NOMO-1 treated with dmso at 0.1 percent for 144 hours (cell line): Measurements from ENCODE around the gene POU2F1.

Experiments
- DNase-seq: peaks from one replicate; lab custom pipeline; 2025; ENCODE audit not compliant: unreplicated experiment; lab: John Stamatoyannopoulos, UW

POU2F1 gene

GRCh38 chr1:167270349-167271092 lies 49.8 kb downstream of the POU2F1 start:
- DNase-seq = no peak

GRCh38 chr1:167272369-167272957 lies 51.8 kb downstream of the POU2F1 start:
- DNase-seq = no peak

GRCh38 chr1:167273027-167273800 lies 52.5 kb downstream of the POU2F1 start:
- DNase-seq = no peak

DNA sequence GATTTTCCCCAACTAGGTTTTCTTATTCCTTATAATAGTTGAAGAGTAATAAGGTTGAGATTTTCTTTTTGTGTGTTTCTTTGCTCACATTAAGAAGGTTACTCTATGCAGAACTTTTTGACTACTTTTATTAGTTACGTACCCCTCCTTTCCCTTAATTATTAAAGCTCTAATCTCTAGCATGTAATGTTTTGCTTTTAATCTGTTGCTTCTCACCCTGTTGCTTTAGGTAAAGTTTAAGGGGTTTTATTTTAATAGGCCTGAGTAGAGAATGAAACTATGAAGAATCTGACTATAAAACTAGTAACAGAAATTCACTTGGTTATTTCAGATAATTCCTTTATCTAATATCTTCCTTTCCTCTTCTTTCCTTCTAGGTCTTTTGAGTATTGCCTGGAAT lies 53.4 kb downstream of the POU2F1 start:
- no peak for DNase-seq

- DNase-seq = no peak
Measured at GRCh38 chr1:167276969-167277368, 56.3 kb downstream of the POU2F1 start.

DNA sequence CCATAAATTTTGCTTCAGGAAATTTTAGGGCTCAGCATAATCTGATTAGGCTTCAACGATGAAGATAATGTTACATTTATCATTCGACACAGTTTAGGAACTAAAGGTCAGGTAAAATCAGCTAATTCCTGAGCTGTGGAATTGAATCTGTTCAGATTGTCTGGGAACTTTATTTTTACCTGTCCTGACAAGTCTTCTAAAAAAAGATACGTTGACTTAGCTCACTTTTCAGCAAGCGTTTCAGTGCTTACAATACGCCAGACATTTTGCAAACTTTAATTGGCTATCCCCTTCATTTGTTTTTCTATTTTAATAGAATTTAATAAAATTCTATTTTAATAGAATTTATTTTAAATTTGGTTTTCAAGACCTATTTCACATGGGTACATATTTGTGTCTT lies 57.8 kb downstream of the POU2F1 start:
- no peak for DNase-seq

DNA sequence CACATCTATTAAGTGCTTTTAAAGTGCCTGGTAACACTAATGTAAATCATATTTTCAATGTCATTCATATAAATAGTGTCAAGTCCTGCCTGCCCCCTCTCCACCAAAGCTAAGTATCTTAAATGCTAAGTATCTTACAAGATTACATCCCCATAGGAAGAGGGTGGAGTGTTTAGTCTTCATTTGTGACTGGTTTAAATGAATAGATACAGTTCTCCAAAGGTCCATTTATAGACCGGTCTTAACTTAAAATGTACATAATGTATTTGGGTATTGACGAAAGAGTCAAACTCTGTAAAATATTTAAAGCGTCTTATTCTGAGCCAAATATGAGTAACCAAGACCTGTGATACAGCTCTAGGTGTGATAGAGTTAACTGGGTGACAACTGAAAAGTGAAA lies 60.2 kb downstream of the POU2F1 start:
- no peak for DNase-seq

DNA sequence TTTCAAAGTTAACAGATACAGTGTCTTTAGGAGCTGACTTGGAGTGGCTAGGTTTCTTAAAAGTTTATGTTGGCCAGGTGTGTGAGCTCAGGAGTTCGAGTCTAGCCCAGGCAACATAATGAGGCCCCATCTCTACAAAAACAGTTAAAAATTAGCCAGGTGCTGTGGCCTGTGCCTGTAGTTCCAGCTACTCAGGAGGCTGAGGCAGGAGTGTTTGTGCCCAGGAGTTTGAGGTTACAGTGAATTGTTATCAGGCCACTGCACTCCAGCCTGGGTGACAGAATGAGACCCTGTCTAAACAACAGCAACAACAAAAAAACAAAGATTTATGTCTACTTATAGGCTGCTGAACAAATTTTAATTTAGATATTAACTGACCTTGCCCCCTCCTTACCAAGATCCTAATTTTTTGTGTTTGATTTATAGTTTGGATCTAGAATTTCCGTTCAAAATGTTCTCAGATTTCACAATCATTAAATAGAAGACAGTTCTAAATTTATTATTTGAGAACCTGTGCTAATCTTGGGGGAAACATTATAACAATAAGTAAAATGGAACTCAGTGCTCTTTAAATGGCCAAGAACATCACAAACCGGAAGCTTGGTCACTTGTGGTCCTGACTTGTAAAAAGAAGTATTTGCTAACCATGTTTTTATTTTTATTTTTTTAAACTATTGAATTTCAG lies 67.8 kb downstream of the POU2F1 start:
- no peak for DNase-seq

GRCh38 chr1:167289075-167289442 lies 68.4 kb downstream of the POU2F1 start:
- no peak for DNase-seq

DNA sequence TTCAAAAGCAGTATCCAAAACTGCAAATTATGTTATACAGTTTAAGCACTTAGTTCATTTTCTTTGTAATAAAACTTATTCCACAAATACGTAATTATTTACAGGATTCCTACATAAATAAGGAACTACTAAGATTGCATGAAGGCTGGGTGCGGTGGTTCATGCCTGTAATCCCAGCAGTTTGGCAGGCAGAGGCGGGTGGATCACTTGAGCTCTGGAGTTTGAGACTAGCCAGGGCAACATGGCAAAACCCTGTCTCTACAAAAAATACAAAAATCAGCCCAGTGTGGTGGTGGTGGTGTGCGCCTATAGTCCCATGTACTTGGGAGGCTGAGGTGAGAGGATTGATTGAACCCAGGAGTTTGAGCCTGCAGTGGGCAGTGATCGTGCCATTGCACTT lies 69.3 kb downstream of the POU2F1 start:
- DNase-seq = no peak

DNA sequence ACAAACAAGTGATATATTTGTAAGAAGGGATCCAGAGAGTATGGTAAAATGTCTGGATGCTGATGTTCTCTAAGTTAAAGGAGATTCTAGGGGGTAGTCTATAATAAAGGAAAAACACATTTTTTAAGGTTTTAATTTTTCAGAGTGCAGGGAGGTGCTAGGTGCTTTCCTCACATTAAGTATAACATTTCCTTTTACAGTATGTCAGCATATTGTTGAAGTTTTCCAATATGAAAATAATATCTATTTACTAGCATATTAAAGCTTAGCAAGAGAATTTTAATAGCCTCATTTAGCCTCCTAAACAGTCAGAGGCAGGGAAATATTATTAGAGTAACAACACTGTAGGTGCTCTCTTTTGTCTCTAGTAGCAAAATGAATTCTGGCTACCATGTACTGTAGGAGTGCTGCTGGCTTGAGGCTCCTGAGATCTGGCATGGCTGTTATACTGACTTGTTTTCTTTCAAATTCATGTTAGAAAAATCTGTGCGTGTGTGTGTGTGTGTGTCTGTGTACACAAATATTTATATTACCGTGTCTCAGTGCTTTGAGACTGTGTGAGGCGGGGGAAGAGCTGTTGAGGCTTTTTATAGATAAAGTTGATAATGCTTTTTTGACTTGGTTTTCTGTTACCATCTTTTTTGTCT lies 71.0 kb downstream of the POU2F1 start:
- DNase-seq = no peak

DNA sequence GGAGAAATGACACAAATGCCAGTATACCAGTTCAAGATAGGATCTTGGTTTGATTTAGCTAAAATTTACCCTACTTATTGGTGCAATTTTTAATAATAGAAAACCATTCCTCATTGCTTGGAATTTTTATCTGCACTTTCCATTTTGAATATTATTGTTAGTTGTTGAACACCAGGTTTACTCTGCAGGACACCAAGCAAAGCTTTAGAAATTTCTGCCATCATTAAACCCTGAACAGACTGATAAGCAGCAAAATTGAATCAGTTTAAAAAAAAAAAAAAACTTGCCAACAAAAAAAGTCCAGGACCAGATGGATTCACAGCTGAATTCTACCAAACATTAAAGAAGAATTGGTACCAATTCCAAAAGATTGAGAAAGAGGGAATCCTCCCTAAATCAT lies 71.5 kb downstream of the POU2F1 start:
- no peak for DNase-seq

- no peak for DNase-seq
Measured at GRCh38 chr1:167293057-167293456, 72.4 kb downstream of the POU2F1 start.

- DNase-seq = peak; percentile 28
Measured at GRCh38 chr1:167294528-167294927, 73.8 kb downstream of the POU2F1 start.

GRCh38 chr1:167297222-167298214 lies 76.8 kb downstream of the POU2F1 start:
- peak; percentile 79 for DNase-seq

- no peak for DNase-seq
Measured at GRCh38 chr1:167298325-167298724, 77.6 kb downstream of the POU2F1 start.

DNA sequence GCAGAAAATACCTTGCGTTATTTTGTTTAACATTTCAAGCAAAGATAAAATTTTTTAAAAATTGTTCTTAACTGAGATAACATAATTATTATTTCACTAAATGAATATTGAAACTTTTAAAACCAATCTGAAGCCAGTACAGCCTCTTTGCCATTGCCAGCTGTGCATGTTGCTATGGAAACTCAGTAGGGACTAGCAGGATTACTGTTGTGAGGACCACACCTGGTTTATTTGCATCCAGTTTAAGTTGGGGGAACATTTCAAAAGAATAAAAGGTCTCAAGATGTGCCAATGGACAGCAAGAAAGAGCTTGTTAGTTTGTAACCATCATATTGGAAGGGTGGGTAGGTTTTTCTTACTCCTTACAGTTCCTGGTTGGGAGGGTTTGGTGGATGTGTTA lies 80.7 kb downstream of the POU2F1 start:
- DNase-seq = no peak

- DNase-seq = no peak
Measured at GRCh38 chr1:167304165-167304564, 83.5 kb downstream of the POU2F1 start.

GRCh38 chr1:167305059-167305705 lies 84.5 kb downstream of the POU2F1 start:
- DNase-seq = no peak
